Panc1 (cell line): ENCODE results near the gene ATG13. TPM values are rescaled to one million over a fixed set of nuclear protein-coding genes. Genes with fewer than 3 reads are reported as not detected.

Experiments used
- ATAC-seq: fragments of 200-7000 bp; cut with Tn5 transposase; 2 replicates; pipeline ENCODE4 v1.9.1; 2020; ENCODE audit warnings: mild to moderate bottlenecking, moderate library complexity
- BruUV-seq: library from RNA; stranded (reverse); fragments of 400-500 nt; replicated peaks from 2 replicates; lab custom pipeline; 2021; lab: Mats Ljungman, UMichigan
- CTCF ChIA-PET: fragments of 300-600 bp; sonication (Branson Sonifier 250); formaldehyde crosslinking; loops from one replicate; lab custom pipeline; 2022; ENCODE audit warnings: antibody characterized with exemption; lab: Charles Lee
- POLR2A ChIA-PET: fragments of 300-600 bp; sonication (Branson Sonifier 250); formaldehyde crosslinking; loops from one replicate; lab custom pipeline; 2022; ENCODE audit warnings: antibody characterized with exemption; lab: Charles Lee
- DNase-seq: peaks from one replicate; pipeline ENCODE4 v3.0.0-alpha.2; 2010; ENCODE audit warnings: low read depth, low spot score
- H3K27ac ChIP-seq: 2 replicates; pipeline ENCODE4 v1.5.1; 2011; ENCODE audit warnings: mild to moderate bottlenecking, low read length, inconsistent platforms
- H3K27me3 ChIP-seq: fragments of 200-500 bp; sonication (Bioruptor generic); 2 replicates; pipeline ENCODE4 v1.6.0; 2014; ENCODE audit warnings: low read length, inconsistent platforms; ENCODE audit not compliant: control insufficient read depth, insufficient read depth
- H3K36me3 ChIP-seq: fragments of 200-500 bp; sonication (Bioruptor generic); 2 replicates; pipeline ENCODE4 v1.5.1; 2014; ENCODE audit warnings: inconsistent platforms, mild to moderate bottlenecking, low read length, moderate library complexity; ENCODE audit not compliant: control insufficient read depth, insufficient read depth
- H3K4me1 ChIP-seq: 2 replicates; pipeline ENCODE4 v1.5.1; 2011; ENCODE audit warnings: inconsistent platforms, mild to moderate bottlenecking, low read length, moderate library complexity; ENCODE audit not compliant: control insufficient read depth, insufficient read depth
- H3K4me3 ChIP-seq, 2 experiments: 2 replicates each; pipeline ENCODE4 v1.5.1; 2011 to 2012; ENCODE audit warnings: low read depth in 2 of 2, low read length in 2 of 2, mild to moderate bottlenecking in 2 of 2, inconsistent platforms in 1 of 2, moderate library complexity in 1 of 2
- H3K9me3 ChIP-seq: fragments of 200-500 bp; sonication (Bioruptor generic); 2 replicates; pipeline ENCODE4 v1.5.1; 2014; ENCODE audit warnings: low read depth, mild to moderate bottlenecking, inconsistent platforms, low read length, moderate library complexity; ENCODE audit not compliant: control insufficient read depth, insufficient read depth
- POLR2AphosphoS5 ChIP-seq: IDR thresholded peaks from 2 replicates; pipeline ENCODE4 v1.6.1; 2012; ENCODE audit warnings: mild to moderate bottlenecking, low read depth, low read length, moderate library complexity
- SIN3A ChIP-seq: IDR thresholded peaks from 2 replicates; pipeline ENCODE4 v1.6.1; 2012; ENCODE audit warnings: low read depth, mild to moderate bottlenecking, low read length, moderate library complexity, borderline replicate concordance; ENCODE audit not compliant: insufficient read depth
- TCF7L2 ChIP-seq: IDR thresholded peaks from 2 replicates; pipeline ENCODE4 v1.6.1; 2011; ENCODE audit warnings: mild to moderate bottlenecking, low read depth, low read length, inconsistent platforms
- in situ Hi-C: cut with HindIII; loops from 2 replicates; pipeline ENCODE4 v1.10.0; 2016; ENCODE audit warnings: low sequenced_read_pairs, low pct_unique_long_range_greater_than_20kb
- intact Hi-C: fragments of 100-400 bp; cut with micrococcal nuclease; formaldehyde crosslinking; loops from one replicate; pipeline ENCODE4 v1.10.0; 2022; ENCODE audit not compliant: unreplicated experiment
- total RNA-seq: library from RNA; stranded (reverse); gene quantifications from one replicate; pipeline ENCODE4 v1.2.1, GENCODE V29; 2021; ENCODE audit not compliant: unreplicated experiment
- TF ChIP-seq, protein P1 (sequence below): fragments of 450-650 bp; IDR thresholded peaks from 2 replicates; pipeline ENCODE4 v1.5.1; 2017; ENCODE audit warnings: mild to moderate bottlenecking
- TF ChIP-seq, protein P2 (sequence below), 2 experiments: IDR thresholded peaks; 2 replicates each; pipeline ENCODE4 v1.6.1; 2011 to 2012; ENCODE audit warnings: low read depth in 2 of 2, control low read depth in 1 of 2, low read length in 1 of 2, mild to moderate bottlenecking in 1 of 2, moderate library complexity in 1 of 2; ENCODE audit not compliant: insufficient read depth in 1 of 2

The ATG13 gene
- total RNA-seq, 1 experiment from 2014 or later, result 57.9 TPM

DNA sequence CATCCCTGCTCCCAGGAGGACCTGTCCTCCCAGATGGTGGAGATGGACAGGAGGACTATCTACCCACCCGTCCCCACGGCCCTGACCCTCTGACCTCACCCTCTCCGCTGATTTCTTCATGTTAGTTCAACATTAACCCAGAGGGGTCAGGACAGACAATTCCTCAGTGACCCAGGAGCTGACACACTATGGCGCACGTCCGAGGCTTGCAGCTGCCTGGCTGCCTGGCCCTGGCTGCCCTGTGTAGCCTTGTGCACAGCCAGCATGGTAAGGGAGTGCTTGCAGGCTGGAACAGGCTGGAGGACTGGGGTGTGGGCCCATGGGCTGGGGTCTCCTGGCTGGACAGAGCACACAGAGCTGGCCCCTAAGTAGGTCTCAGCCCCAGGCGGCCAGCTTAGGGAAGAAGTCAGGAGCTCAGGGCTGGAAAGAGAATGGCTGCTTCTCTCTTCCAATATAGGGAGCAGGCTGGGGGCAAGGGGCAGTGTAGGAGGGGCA, 101.7 kb downstream of the ATG13 start, which contains the start of gene F2:
TSS of gene F2 (plus strand) at position 166 of the 495 bp plus-strand sequence. CDS start at position 189, 23 bp downstream.
- no peaks in the 10 kb centered on the region for H3K9me3 ChIP-seq
- ChIA-PET CTCF (no interaction called here), POLR2A (interaction anchor here (0.6 kb wide), 1 partner anchor 137 kb away, joined by 12 read pairs; no protein-coding TSS in a partner anchor)
- intact Hi-C loops (no loop called here), in situ Hi-C loops (no loop called here)
- DNase-seq, result no peak
- no peaks in the 10 kb centered on the region for H3K27me3 ChIP-seq
- peaks cover 14% of the 10 kb centered on the region for H3K4me1 ChIP-seq
- peak within 1 kb of the TSS; percentile 58 for H3K27ac ChIP-seq
- peak; percentile 24; the same call in 1 of the 2 replicates for ATAC-seq
- no TSS peak for BruUV-seq
- TF ChIP-seq TCF7L2, result no peak
- TF ChIP-seq SIN3A, result no peak
- TF ChIP-seq, protein P1, sequence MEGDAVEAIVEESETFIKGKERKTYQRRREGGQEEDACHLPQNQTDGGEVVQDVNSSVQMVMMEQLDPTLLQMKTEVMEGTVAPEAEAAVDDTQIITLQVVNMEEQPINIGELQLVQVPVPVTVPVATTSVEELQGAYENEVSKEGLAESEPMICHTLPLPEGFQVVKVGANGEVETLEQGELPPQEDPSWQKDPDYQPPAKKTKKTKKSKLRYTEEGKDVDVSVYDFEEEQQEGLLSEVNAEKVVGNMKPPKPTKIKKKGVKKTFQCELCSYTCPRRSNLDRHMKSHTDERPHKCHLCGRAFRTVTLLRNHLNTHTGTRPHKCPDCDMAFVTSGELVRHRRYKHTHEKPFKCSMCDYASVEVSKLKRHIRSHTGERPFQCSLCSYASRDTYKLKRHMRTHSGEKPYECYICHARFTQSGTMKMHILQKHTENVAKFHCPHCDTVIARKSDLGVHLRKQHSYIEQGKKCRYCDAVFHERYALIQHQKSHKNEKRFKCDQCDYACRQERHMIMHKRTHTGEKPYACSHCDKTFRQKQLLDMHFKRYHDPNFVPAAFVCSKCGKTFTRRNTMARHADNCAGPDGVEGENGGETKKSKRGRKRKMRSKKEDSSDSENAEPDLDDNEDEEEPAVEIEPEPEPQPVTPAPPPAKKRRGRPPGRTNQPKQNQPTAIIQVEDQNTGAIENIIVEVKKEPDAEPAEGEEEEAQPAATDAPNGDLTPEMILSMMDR, result no peak
- no peak for TF ChIP-seq POLR2AphosphoS5
- TF ChIP-seq, protein P2, sequence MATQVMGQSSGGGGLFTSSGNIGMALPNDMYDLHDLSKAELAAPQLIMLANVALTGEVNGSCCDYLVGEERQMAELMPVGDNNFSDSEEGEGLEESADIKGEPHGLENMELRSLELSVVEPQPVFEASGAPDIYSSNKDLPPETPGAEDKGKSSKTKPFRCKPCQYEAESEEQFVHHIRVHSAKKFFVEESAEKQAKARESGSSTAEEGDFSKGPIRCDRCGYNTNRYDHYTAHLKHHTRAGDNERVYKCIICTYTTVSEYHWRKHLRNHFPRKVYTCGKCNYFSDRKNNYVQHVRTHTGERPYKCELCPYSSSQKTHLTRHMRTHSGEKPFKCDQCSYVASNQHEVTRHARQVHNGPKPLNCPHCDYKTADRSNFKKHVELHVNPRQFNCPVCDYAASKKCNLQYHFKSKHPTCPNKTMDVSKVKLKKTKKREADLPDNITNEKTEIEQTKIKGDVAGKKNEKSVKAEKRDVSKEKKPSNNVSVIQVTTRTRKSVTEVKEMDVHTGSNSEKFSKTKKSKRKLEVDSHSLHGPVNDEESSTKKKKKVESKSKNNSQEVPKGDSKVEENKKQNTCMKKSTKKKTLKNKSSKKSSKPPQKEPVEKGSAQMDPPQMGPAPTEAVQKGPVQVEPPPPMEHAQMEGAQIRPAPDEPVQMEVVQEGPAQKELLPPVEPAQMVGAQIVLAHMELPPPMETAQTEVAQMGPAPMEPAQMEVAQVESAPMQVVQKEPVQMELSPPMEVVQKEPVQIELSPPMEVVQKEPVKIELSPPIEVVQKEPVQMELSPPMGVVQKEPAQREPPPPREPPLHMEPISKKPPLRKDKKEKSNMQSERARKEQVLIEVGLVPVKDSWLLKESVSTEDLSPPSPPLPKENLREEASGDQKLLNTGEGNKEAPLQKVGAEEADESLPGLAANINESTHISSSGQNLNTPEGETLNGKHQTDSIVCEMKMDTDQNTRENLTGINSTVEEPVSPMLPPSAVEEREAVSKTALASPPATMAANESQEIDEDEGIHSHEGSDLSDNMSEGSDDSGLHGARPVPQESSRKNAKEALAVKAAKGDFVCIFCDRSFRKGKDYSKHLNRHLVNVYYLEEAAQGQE (IDR thresholded peaks at IDR 0.05; ENCODE audit: insufficient read depth in 1 of 2, low read depth in 2 of 2, low read length in 1 of 2), result no peak
- no peak within 1 kb of the TSS for H3K4me3 ChIP-seq
- H3K36me3 ChIP-seq, result no peaks in the 10 kb centered on the region

DNA sequence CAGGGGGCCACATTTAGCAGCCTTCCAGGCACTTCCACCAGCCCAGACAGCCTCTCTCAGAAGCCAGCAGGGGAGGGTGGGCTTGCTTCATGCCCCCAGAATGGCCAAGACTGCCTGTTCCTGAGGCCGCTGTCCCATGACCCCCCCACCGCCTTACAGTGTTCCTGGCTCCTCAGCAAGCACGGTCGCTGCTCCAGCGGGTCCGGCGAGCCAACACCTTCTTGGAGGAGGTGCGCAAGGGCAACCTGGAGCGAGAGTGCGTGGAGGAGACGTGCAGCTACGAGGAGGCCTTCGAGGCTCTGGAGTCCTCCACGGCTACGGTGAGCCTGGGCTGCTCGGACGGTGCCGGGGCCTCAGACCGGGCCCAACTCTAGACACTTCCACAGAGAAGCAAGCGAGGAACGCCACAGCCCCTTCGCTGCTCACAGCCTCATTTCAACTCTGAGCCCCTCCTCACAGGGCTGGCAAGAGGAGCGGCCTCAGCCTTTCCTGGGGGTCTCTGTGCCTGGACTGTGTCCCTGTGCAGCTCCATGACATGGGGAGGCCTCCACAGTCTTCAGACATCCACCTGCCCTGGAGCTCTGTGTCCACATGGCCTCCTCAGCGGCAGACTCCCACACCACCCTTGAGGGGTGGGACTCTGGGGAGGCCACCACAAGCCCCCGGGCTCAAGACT, 102.3 kb downstream of the ATG13 start:
- ATAC-seq (peak; percentile 37; the same call in 1 of the 2 replicates), DNase-seq (no peak)
- BruUV-seq, result no TSS peak
- Histone ChIP-seq H3K4me1 (peaks cover 14% of the 10 kb centered on the region), H3K4me3 (no peak overlapping the region), H3K27ac (no peak overlapping the region), H3K36me3 (no peaks in the 10 kb centered on the region), H3K27me3 (no peaks in the 10 kb centered on the region), H3K9me3 (no peaks in the 10 kb centered on the region)
- TF ChIP-seq, protein P2 (IDR thresholded peaks at IDR 0.05; ENCODE audit: insufficient read depth in 1 of 2, low read depth in 2 of 2, low read length in 1 of 2), result no peak
- no peak for TF ChIP-seq TCF7L2
- TF ChIP-seq, protein P1, result no peak
- no peak for TF ChIP-seq SIN3A
- TF ChIP-seq POLR2AphosphoS5, result no peak
- ChIA-PET POLR2A (interaction anchor here (0.6 kb wide), 1 partner anchor 78 kb away, joined by 3 read pairs; no protein-coding TSS in a partner anchor), CTCF (no interaction called here)
- in situ Hi-C loops (no loop called here), intact Hi-C loops (no loop called here)
